Muscle layer of colon (tissue), 2 donors: Measurements from ENCODE around the gene KCNAB1.

Experiments
- H3K27ac ChIP-seq: one replicate; pipeline ENCODE4 v1.7.0; 2013; ENCODE audit warnings: low read depth, mild to moderate bottlenecking, low read length, moderate library complexity
- H3K27me3 ChIP-seq, 2 donors: one replicate each; pipeline ENCODE4 v1.7.0; 2013; ENCODE audit warnings: low read length in 2 of 2, mild to moderate bottlenecking in 2 of 2; ENCODE audit not compliant: insufficient read depth in 2 of 2, control insufficient read depth in 1 of 2
- H3K36me3 ChIP-seq: one replicate; pipeline ENCODE4 v1.7.0; 2013; ENCODE audit warnings: mild to moderate bottlenecking, low read length; ENCODE audit not compliant: insufficient read depth
- H3K4me1 ChIP-seq: one replicate; pipeline ENCODE4 v1.7.0; 2013; ENCODE audit warnings: mild to moderate bottlenecking, low read length; ENCODE audit not compliant: insufficient read depth
- H3K4me3 ChIP-seq, 2 donors: one replicate each; pipeline ENCODE4 v1.7.0; 2013; ENCODE audit warnings: low read length in 2 of 2, low read depth in 1 of 2, mild to moderate bottlenecking in 1 of 2, moderate library complexity in 1 of 2
- H3K9ac ChIP-seq: one replicate; pipeline ENCODE4 v1.7.0; 2013; ENCODE audit warnings: low read length
- H3K9me3 ChIP-seq: one replicate; pipeline ENCODE4 v1.7.0; 2013; ENCODE audit warnings: mild to moderate bottlenecking, low read length
- donor health status: abdominal sarcoma.
- donor health status: Adenocarcinoma of cecum.

Gene KCNAB1

DNA sequence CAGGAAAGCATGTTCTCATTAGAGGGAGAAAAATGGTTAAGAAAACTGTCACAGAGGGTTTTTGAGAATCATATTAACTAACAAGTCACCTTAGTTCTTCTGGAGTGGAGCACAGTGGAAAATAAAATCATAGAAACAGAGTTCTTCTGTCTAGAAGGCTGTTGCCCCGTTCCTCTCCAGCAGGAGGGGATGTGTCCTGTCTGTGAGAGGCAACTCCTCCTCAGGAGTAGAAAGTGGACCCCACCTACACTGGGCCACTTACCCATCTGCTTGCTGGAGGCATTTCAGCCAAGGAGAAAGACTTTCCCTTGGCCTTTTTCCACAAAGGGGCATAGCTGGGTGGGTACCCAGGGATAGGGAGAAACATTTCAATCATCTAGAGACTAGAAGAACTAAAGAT lies 327.9 kb downstream of the KCNAB1 start:
- H3K9ac ChIP-seq, result no peak overlapping the region
- H3K27ac ChIP-seq, result no peak overlapping the region

DNA sequence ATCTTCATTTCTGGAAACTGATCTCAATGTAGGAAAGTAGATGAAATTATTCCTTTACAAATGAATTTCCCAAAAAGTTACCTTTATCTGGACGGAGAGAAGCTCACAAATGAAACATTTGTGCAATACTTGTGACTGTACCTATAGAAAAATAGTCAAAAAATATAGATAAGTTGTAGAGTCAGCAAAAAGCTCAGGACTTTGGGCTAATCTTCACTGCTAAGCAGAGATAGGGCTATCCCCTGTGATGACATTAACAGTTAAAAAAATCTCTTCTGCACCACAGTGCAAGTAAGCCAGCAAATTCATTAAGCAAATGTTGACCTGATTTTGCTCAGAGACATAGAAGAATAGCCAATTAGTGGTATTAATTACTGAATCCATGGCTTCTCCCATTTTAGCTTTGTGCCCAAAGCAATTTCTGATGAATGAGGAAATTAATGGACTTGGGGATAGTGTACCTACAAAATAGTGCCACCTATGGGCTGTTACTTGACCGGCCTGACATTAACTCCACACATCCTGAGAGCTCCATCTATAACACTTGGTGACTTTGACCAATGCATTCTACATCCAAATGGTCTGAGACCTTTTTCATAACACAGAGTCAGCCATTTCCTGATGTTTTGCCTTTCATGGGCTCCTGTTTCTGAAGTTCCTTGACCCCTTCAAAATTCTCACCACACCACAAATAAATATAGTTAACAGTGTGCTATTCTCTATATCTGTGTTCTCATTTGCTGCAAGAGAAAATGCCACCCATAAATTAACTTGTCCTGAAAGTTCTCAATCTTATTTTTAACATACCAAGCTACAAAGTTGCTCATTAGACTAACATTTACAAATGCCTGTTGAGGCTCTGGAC lies 329.6 kb downstream of the KCNAB1 start:
- H3K9ac ChIP-seq, result no peak overlapping the region
- H3K27ac ChIP-seq, result no peak overlapping the region
- no peak overlapping the region for H3K4me3 ChIP-seq
- no peaks in the 10 kb centered on the region for H3K36me3 ChIP-seq
- no peaks in the 10 kb centered on the region for H3K9me3 ChIP-seq
- no peaks in the 10 kb centered on the region for H3K27me3 ChIP-seq
- H3K4me1 ChIP-seq, result peaks cover 11% of the 10 kb centered on the region

More for the DNA sequence above, 327.9 kb downstream of the KCNAB1 start:
- Histone ChIP-seq H3K4me1 (peaks cover 27% of the 10 kb centered on the region), H3K4me3 (no peak overlapping the region), H3K36me3 (no peaks in the 10 kb centered on the region), H3K27me3 (no peaks in the 10 kb centered on the region), H3K9me3 (no peaks in the 10 kb centered on the region)

DNA sequence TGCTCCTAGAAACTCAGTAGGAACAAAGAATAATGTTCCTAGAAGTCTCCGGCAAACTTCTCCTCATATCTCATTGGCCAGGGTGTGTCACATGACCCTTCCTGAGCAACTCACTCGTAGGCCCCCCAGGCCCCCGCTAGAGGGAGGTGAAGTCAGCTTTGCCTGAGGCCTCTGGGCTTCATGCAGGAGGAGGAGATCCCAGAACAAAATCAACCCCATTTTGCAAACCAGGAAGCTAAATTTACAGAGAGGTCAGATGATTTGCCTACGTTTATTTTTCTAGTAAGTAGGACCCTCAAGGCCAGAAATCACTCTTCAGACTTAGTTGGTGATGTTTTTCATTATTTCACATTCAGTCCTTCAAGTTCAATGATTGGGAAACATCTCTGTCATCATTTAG lies 335.5 kb downstream of the KCNAB1 start:
- Histone ChIP-seq H3K4me3 (no peak overlapping the region), H3K9me3 (no peaks in the 10 kb centered on the region), H3K36me3 (no peaks in the 10 kb centered on the region), H3K27ac (no peak overlapping the region), H3K9ac (no peak overlapping the region), H3K4me1 (peaks cover 33% of the 10 kb centered on the region), H3K27me3 (no peaks in the 10 kb centered on the region)

DNA sequence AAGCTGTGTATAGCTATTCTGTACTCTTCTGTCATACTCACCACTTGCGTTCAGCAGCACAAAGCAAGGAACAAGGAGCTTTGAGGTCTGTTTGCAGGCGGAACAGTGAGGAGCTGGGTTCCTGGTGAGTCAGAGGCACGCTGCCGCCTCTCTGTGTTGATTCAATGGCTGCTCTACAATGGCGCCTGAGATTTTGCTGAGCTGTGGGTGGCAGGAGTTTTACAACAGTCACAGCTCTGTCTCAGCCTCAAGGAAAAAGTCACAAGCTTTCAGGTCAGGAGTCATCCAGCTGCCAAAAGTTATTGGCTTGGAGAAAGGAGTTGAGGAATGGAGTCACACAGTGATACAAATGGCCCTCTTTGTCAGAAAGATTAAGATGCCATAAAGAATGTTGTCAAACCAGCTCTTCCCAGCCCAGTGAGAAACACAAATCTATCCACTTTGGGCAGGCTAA lies 336.4 kb downstream of the KCNAB1 start:
- Histone ChIP-seq H3K9ac (no peak overlapping the region), H3K9me3 (no peaks in the 10 kb centered on the region), H3K36me3 (no peaks in the 10 kb centered on the region), H3K27ac (no peak overlapping the region), H3K4me1 (peaks cover 31% of the 10 kb centered on the region), H3K27me3 (no peaks in the 10 kb centered on the region), H3K4me3 (no peak overlapping the region)

DNA sequence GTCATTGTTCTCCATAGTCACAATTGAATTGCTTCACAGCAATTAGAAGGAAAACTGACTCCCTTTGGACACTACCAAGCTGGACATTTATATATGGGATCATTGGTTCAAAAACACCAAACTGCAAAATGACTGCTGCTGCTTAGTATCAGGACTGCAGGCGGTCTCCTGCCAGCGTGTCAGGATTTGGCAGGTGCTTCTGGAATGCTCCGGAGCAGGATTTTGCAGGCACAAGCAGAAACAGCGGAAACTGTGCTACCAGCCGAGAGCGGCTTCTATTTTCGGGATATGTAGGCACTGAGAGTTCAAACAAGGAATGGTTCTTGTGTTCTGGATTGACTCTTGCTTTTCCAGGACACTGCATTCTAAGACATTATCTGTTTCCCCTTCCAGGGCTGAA lies 339.1 kb downstream of the KCNAB1 start:
- Histone ChIP-seq H3K9me3 (no peaks in the 10 kb centered on the region), H3K4me1 (peaks cover 36% of the 10 kb centered on the region), H3K36me3 (no peaks in the 10 kb centered on the region), H3K9ac (no peak overlapping the region), H3K4me3 (no peak overlapping the region), H3K27me3 (no peaks in the 10 kb centered on the region), H3K27ac (peak overlapping the region; percentile 64)

DNA sequence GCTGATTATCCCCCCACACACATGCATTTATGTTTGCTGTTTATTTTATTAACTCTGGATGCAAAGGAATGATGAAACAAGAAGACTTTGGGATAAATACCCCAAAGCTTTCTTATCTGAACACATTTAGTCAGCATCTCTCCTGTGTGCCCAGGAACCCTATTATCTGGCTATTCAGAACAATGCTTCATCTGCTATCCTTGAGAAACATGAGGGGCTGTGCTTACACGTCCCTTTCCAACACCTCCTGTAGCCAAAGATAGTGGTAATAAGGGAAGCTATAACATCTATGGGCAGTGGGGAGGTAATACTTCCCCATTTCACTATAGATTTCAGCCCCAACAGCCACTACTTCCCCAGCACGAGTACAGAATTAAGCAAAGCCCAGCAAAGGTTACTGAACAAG lies 339.8 kb downstream of the KCNAB1 start:
- Histone ChIP-seq H3K27me3 (no peaks in the 10 kb centered on the region), H3K4me1 (peaks cover 38% of the 10 kb centered on the region), H3K36me3 (no peaks in the 10 kb centered on the region), H3K9ac (no peak overlapping the region), H3K27ac (peak overlapping the region; percentile 64), H3K9me3 (no peaks in the 10 kb centered on the region), H3K4me3 (no peak overlapping the region)

DNA sequence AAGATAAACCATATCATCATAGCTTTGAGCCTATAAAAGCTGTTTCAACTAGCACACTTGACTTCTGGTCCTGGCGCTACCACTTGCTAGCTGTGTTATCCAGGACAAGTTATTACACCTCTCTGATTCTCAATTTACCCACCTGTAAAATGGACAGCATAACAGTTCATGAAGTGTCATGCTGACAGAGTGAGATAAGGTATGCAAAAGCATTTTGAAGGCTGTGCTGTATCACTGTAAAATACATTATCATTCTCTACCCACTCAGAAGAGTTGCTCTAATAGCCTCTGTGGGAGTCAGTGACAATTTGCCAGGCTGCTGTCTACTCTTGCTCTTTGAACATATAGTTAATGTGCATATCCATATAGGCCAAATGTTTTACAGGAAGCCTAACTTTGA lies 341.5 kb downstream of the KCNAB1 start:
- H3K36me3 ChIP-seq, result no peaks in the 10 kb centered on the region
- no peak overlapping the region for H3K9ac ChIP-seq
- H3K9me3 ChIP-seq, result no peaks in the 10 kb centered on the region
- peaks cover 36% of the 10 kb centered on the region for H3K4me1 ChIP-seq
- no peaks in the 10 kb centered on the region for H3K27me3 ChIP-seq
- H3K27ac ChIP-seq, result no peak overlapping the region
- H3K4me3 ChIP-seq, result no peak overlapping the region

DNA sequence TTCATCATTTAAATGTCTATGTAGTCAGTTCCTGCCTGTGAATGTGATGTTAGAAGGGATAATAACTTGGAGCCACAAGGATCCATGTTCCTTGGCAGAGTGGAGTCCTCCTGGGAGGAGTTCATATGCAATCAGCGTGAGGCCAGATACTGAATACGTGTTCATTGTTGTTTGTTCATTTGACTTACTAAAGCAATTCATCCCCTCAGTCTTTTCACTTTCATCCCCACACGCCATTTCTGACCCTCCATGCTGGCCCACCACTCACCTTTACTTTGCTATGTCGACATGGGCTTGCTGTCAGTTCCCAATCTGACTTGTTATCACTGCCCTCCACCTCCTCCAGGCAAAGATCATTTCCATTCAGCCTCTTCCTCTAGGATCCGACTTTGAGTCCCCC lies 342.7 kb downstream of the KCNAB1 start:
- H3K9ac ChIP-seq, result no peak overlapping the region
- no peak overlapping the region for H3K4me3 ChIP-seq
- no peaks in the 10 kb centered on the region for H3K9me3 ChIP-seq
- no peaks in the 10 kb centered on the region for H3K27me3 ChIP-seq
- H3K36me3 ChIP-seq, result no peaks in the 10 kb centered on the region
- no peak overlapping the region for H3K27ac ChIP-seq
- peaks cover 36% of the 10 kb centered on the region for H3K4me1 ChIP-seq

DNA sequence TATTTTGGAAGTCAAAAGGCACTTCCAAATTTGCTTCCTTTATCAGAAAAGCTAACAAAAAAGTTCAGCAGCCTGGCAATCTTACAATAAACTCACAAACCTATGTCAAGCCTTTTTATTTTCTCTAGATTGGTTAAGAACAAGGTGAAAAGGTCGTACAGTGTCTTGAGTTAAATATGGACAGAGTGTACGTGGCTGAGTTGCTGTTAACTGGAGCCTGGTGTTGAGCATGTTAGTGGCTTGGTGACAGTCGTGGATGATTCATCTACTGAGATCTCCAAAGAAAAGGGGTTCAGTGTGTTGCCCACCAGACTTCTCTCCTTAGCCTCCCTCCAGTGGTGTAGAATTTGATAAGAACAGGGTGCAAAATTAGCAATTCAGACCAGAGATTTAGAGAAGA lies 344.8 kb downstream of the KCNAB1 start:
- Histone ChIP-seq H3K36me3 (no peaks in the 10 kb centered on the region), H3K4me1 (peaks cover 22% of the 10 kb centered on the region), H3K27me3 (no peaks in the 10 kb centered on the region), H3K9me3 (no peaks in the 10 kb centered on the region), H3K9ac (no peak overlapping the region), H3K27ac (no peak overlapping the region), H3K4me3 (no peak overlapping the region)

DNA sequence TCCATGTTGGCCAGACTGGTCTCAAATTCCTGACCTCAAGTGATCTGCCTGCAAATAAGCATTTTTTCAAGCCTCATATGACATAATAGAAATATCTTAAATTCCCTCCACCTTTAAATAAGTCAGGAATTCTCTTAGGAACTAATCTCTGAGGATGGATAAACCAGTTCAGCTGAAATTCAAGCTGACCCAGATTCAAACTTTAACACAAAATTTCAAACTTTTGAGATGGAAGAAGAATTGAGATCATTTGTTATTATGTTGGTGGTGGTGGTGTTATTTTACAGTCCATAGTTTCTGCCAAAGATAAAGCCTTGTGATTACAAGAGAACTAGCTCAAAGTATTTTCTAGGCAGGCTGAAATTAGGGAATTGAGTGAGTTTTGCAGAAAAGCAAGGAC lies 349.1 kb downstream of the KCNAB1 start:
- Histone ChIP-seq H3K4me1 (peaks cover 11% of the 10 kb centered on the region), H3K4me3 (no peak overlapping the region), H3K9ac (no peak overlapping the region), H3K9me3 (no peaks in the 10 kb centered on the region), H3K36me3 (no peaks in the 10 kb centered on the region), H3K27ac (no peak overlapping the region), H3K27me3 (no peaks in the 10 kb centered on the region)

DNA sequence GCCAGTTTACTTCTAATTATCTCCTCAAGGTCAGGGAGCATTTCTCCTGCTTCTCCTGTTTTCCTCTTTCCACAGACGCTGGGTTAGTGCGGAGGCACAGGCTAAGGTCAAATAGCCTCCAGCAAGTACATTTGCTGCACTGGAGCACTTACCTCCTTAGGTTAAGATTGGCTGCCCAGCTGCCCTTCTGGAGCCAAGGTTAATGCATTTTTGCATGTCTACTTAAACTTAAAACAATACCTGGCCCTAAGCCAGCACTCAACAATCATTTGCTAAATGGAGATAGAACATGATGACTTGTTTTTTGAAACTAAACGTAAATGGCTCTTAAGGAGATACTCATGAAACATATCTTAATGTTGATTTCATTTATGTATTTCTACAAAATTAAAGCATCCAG lies 351.1 kb downstream of the KCNAB1 start:
- H3K9me3 ChIP-seq, result no peaks in the 10 kb centered on the region
- no peaks in the 10 kb centered on the region for H3K36me3 ChIP-seq
- no peak overlapping the region for H3K27ac ChIP-seq
- H3K9ac ChIP-seq, result no peak overlapping the region
- peaks cover 12% of the 10 kb centered on the region for H3K4me1 ChIP-seq
- no peaks in the 10 kb centered on the region for H3K27me3 ChIP-seq
- no peak overlapping the region for H3K4me3 ChIP-seq

DNA sequence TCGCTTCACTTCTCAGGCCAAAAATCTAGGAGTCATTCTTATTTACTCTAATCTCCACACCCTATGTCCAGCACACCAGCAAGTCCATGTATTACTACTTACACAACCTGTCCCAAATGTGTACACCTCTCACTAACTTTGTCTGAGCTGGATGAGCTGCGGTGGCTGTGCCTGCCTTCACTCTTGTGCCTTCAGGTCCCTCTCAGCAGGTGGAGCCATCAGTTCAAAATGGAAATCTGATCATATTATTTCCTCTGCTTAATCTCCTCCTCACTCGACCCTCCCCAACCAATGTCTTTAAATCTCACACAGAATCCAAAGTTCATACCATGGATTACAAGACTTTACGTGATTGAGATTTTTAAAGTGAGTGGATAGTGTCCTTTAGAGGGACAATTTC lies 351.8 kb downstream of the KCNAB1 start:
- Histone ChIP-seq H3K9ac (no peak overlapping the region), H3K36me3 (no peaks in the 10 kb centered on the region), H3K9me3 (no peaks in the 10 kb centered on the region), H3K27ac (no peak overlapping the region), H3K4me1 (peaks cover 12% of the 10 kb centered on the region), H3K27me3 (no peaks in the 10 kb centered on the region), H3K4me3 (no peak overlapping the region)
